Activated naive CD4-positive, alpha-beta T cell treated with anti-CD3 and anti-CD28 coated beads, Interleukin-2, amount 50 U/mL, for 72 hours (primary cell): ENCODE data around the gene C16orf46. TPM values are rescaled to one million over a fixed set of nuclear protein-coding genes. Genes with fewer than 3 reads are reported as not detected.

Experiments used
- ATAC-seq, 2 donors: fragments of 150-1000 bp; cut with Tn5 transposase; 2 replicates each; pipeline ENCODE4 v1.10.0; 2021; ENCODE audit warnings: mild to moderate bottlenecking in 2 of 2, moderate library complexity in 2 of 2
- DNase-seq, 2 donors: peaks; one replicate each; pipeline ENCODE4 v3.0.0; 2021 to 2022; ENCODE audit warnings: low spot score in 2 of 2
- H3K27ac Mint-ChIP-seq, 2 donors: one replicate each; pipeline ENCODE4 v1.8.0; 2022; ENCODE audit warnings: mild to moderate bottlenecking in 2 of 2, mixed read lengths in 2 of 2
- H3K36me3 Mint-ChIP-seq, 2 donors: one replicate each; pipeline ENCODE4 v1.8.0; 2022; ENCODE audit warnings: mixed read lengths in 2 of 2
- H3K9me3 Mint-ChIP-seq, 2 donors: one replicate each; pipeline ENCODE4 v1.8.0; 2022; ENCODE audit warnings: mixed read lengths in 2 of 2
- total RNA-seq, 2 donors: library from RNA; stranded (reverse); gene quantifications; one replicate each; pipeline ENCODE4 v1.2.3, GENCODE V29; 2022

C16orf46 gene
- total RNA-seq, 2 donors from 2014 or later, result 0.59 to 2.4 TPM

DNA sequence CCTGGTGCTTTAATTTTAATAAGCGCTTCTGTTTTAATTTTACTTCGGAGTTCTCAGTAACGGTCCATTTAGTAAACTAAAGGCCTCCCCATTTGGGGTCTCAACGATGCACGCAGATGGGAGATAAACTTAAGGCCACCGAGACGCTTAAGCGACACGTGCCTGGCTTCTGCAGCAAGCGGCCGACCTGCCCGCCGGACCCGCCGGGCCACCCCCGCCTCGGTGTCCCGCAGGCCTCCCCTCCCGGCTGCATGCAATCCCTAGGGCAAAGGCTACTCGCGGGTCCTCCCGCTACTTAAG lies 18.6 kb upstream of the C16orf46 start:
- DNase-seq (no peak), ATAC-seq (no peak)
- H3K9me3 Mint-ChIP-seq, result peaks cover 4 to 5% of the 10 kb centered on the region in 2 donors
- no peaks in the 10 kb centered on the region for H3K36me3 Mint-ChIP-seq
- H3K27ac Mint-ChIP-seq, result no peak overlapping the region

DNA sequence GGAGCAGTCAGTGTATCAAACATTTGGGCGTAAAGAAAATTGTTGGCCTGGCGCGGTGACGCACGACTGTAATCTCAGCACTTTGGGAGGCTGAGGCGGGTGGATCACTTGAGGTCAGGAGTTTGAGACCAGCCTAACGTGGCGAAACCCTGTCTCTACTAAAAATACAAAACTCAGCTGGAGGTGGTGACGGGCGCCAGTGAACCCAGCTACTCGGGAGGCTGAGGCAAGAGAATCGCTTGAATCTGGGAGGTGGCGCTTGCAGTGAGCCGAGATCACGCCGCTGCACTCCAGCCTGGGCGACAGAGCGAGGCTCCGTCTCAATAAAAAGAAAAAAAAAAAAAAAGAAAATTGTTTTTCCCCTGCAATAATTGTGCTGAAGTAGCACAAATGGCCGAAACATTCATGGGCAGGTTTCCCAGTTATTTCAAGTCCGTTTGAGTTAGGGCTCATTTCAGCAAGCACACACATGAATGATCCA lies 17.8 kb upstream of the C16orf46 start:
- peaks cover 0 to 5% of the 10 kb centered on the region in 2 donors for H3K36me3 Mint-ChIP-seq

GRCh38 chr16:81088836-81089235 lies 11.8 kb upstream of the C16orf46 start:
- peaks cover 0 to 8% of the 10 kb centered on the region in 2 donors for H3K36me3 Mint-ChIP-seq
- no peak for ATAC-seq
- no peak for DNase-seq
- H3K9me3 Mint-ChIP-seq, result no peaks in the 10 kb centered on the region
- H3K27ac Mint-ChIP-seq, result no peak overlapping the region

More for the DNA sequence above, 17.8 kb upstream of the C16orf46 start:
- no peak for DNase-seq
- Mint-ChIP-seq H3K27ac (no peak overlapping the region), H3K9me3 (peaks cover 4 to 5% of the 10 kb centered on the region in 2 donors)
- ATAC-seq, result no peak

GRCh38 chr16:81081014-81081413 lies 4.0 kb upstream of the C16orf46 start:
- H3K27ac Mint-ChIP-seq, result no peak overlapping the region
- ATAC-seq (no peak), DNase-seq (no peak)
- H3K9me3 Mint-ChIP-seq, result no peaks in the 10 kb centered on the region
- no peaks in the 10 kb centered on the region for H3K36me3 Mint-ChIP-seq

GRCh38 chr16:81080233-81080632 lies 3.2 kb upstream of the C16orf46 start:
- Mint-ChIP-seq H3K27ac (no peak overlapping the region), H3K9me3 (no peaks in the 10 kb centered on the region), H3K36me3 (no peaks in the 10 kb centered on the region)
- ATAC-seq (no peak), DNase-seq (no peak)

DNA sequence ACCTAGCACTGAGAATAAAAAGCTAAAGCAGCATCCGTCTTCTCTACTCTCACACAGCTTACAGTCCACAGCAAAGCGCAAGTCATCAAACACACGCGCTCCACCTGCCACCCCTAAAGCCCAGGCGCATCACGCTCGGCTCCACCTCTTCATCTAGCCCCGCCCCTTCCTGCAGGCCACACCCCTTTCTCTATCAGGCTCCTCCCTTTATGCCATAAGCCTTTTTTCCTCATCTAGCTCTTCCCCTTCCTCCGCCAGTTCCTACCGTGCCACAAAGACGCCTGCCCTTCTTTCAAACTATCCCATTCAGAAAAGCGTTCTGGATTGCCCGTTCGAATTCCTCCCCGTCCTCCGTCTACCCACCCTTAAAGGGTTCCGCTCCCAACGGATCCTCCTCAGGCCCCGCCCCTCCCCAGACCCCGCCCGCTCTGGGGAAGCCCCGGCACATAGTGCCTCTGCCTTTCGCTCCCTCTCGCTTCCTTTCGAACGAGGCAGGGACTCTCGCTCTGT lies 417 bp downstream of the C16orf46 start:
- ATAC-seq (peak; percentile 81 to 89), DNase-seq (peak; percentile 87 to 93)
- H3K36me3 Mint-ChIP-seq, result no peaks in the 10 kb centered on the region
- H3K27ac Mint-ChIP-seq, result no peak overlapping the region
- H3K9me3 Mint-ChIP-seq, result no peaks in the 10 kb centered on the region

- ATAC-seq (no peak), DNase-seq (no peak)
- Mint-ChIP-seq H3K9me3 (no peaks in the 10 kb centered on the region), H3K27ac (no peak overlapping the region), H3K36me3 (no peaks in the 10 kb centered on the region)
These were observed 3.3 kb downstream of the C16orf46 start for GRCh38 chr16:81073560-81074330.

GRCh38 chr16:81071805-81072204 lies 5.2 kb downstream of the C16orf46 start:
- H3K9me3 Mint-ChIP-seq, result no peaks in the 10 kb centered on the region
- DNase-seq (no peak), ATAC-seq (no peak)
- peak overlapping the region in 1 of 2 donors; percentile 44 for H3K27ac Mint-ChIP-seq
- no peaks in the 10 kb centered on the region for H3K36me3 Mint-ChIP-seq

DNA sequence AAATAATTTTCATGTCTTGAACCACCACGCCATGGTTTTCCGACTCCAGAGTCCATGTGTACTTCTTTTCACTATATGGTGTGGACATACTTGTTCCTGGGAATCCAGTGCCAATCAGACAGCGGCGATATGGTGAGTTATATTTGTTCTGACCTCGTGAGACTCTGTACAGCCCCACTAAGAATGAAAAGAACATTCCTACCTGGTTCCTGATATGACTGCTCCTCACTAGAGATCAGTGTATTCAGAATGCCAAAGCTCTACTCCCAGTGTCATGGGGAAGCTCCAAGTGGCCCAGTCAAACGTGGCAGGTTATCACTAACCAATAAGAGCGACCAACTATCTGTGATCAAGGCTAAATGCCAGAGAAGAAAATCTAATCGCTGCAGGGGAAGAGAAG lies 6.1 kb downstream of the C16orf46 start:
- Mint-ChIP-seq H3K36me3 (no peaks in the 10 kb centered on the region), H3K27ac (no peak overlapping the region), H3K9me3 (no peaks in the 10 kb centered on the region)
- no peak for ATAC-seq
- DNase-seq, result no peak

DNA sequence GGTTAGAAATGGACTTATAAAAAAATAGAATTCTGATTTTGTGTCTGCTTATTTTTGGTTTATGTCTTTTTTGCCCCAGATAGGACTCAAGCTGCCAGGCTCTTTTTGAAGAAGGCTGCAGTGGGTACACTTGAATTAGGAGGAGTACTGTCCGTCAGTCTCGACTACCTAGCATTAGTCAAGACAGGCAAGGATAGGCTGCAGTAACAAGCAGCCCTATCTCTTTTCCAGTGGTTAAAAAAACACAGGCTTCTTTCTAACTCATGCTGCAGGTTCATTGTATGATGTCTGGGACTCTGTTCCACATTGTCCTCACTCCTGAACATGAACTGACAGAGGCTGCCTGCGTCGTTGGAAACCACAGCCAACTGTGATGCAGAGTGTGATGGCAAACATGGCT lies 8.0 kb downstream of the C16orf46 start:
- Mint-ChIP-seq H3K36me3 (no peaks in the 10 kb centered on the region), H3K9me3 (no peaks in the 10 kb centered on the region), H3K27ac (no peak overlapping the region)
- no peak for ATAC-seq
- DNase-seq, result no peak

DNA sequence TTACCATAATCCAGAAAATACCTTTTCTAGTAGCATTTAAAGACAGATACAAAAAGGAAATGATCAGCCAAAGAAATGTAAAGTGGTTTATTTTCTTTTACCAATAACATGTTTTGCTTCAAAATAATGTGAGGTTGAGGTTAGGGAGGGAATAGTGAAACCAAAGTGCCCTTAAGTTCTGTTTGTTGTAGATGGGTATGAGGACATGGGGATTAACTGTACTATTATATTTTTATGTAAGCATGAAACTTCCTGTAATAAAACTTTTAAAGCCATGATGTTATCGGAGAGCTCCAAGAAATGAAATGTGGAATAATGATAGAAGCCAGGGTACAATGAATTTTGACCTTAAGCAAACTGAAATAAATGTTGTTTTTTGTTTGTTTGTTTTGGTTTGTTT lies 9.9 kb downstream of the C16orf46 start:
- DNase-seq (no peak), ATAC-seq (no peak)
- H3K36me3 Mint-ChIP-seq, result no peaks in the 10 kb centered on the region
- no peak overlapping the region for H3K27ac Mint-ChIP-seq
- H3K9me3 Mint-ChIP-seq, result no peaks in the 10 kb centered on the region

DNA sequence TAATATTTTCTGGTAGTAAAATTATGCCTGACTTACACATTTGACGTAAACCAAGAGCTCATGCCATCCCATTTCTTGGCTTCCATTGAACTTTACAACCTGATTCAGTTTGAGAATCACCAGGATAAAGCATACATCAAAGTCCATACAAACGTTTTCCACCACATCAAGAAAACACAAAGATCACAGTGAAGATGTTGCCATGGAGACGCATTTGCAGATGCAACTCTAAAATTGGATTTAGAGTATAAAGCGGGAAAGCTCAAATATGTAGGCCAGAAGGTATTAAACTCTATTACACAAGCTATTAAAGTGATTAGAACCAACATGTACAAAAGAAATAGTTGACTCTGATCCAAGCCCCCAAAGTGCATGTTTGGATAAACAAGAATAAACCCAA lies 10.4 kb downstream of the C16orf46 start:
- no peaks in the 10 kb centered on the region for H3K36me3 Mint-ChIP-seq
- no peak for ATAC-seq
- H3K9me3 Mint-ChIP-seq, result no peaks in the 10 kb centered on the region
- DNase-seq, result no peak
- H3K27ac Mint-ChIP-seq, result no peak overlapping the region

GRCh38 chr16:81061871-81062608 lies 15.0 kb downstream of the C16orf46 start:
- H3K9me3 Mint-ChIP-seq, result no peaks in the 10 kb centered on the region
- H3K27ac Mint-ChIP-seq, result no peak overlapping the region
- no peak for ATAC-seq
- no peak for DNase-seq
- no peaks in the 10 kb centered on the region for H3K36me3 Mint-ChIP-seq

DNA sequence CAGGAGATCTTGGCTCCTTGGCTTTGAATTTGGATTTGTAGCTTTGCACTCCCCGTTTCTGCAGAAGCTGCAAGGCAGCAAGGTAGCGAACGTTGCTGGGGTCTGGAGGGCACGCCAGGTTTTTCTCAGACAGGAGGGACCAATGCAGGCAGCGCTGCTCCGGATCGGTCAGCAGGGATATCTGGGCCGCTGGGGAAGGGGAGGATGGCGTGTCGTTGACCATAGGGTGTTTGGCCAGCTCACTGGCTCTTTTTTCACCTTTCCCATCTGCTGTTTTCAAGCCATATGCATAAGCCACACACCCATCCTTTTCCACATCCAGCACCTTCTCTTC lies 15.8 kb downstream of the C16orf46 start:
- DNase-seq, result no peak
- Mint-ChIP-seq H3K9me3 (no peaks in the 10 kb centered on the region), H3K27ac (no peak overlapping the region), H3K36me3 (no peaks in the 10 kb centered on the region)
- ATAC-seq, result no peak

DNA sequence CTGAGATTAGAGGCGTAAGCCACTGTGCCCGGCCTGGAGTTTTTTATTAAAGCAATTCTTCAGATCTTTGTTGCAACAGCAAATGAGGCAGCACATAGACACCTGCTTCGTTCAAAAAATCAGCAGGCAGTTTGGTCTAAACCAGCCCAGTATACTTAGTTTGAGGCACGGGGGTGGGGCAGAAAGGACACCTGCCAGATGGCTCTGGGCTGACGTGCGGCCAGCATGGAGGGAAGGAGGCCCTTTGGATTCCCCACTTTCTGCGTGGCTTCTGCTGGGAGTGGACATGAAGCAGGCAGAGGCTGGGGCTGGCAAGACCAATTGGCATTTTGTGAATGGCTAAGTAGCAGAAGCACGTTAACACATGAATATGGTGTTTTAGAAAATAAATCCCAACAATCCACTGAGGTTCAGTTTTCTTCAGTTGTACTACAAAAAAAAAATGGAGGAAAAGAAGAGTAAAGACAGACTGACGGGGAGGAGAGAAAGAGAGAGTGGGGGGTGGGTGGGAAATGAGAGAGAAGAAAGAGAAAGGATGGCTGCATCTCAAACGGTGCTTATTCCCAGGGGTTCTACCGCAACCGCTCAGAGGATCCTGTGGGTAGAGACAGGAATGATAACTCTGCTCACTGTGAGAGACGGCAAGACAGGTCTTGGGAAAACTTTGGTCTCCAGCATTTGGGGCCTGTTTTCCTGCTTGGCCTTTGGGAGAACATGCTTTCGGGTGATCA lies 16.3 kb downstream of the C16orf46 start:
- DNase-seq (no peak), ATAC-seq (no peak)
- Mint-ChIP-seq H3K36me3 (no peaks in the 10 kb centered on the region), H3K27ac (no peak overlapping the region), H3K9me3 (no peaks in the 10 kb centered on the region)

GRCh38 chr16:81053761-81054160 lies 23.3 kb downstream of the C16orf46 start:
- Mint-ChIP-seq H3K36me3 (peaks cover 15% of the 10 kb centered on the region in 2 donors), H3K9me3 (peaks cover 16 to 18% of the 10 kb centered on the region in 2 donors), H3K27ac (no peak overlapping the region)
- DNase-seq (no peak), ATAC-seq (no peak)

GRCh38 chr16:81042821-81043220 lies 34.2 kb downstream of the C16orf46 start:
- Mint-ChIP-seq H3K27ac (no peak overlapping the region), H3K9me3 (no peaks in the 10 kb centered on the region), H3K36me3 (peaks cover 6 to 25% of the 10 kb centered on the region in 2 donors)
- ATAC-seq (no peak), DNase-seq (no peak)
